ENCODE data around the gene ARHGEF7. TPM values are rescaled to one million over a fixed set of nuclear protein-coding genes. Genes with fewer than 3 reads are reported as not detected.

The ARHGEF7 gene
- total RNA-seq, 1 experiment from 2014 or later = 46.2 TPM

DNA sequence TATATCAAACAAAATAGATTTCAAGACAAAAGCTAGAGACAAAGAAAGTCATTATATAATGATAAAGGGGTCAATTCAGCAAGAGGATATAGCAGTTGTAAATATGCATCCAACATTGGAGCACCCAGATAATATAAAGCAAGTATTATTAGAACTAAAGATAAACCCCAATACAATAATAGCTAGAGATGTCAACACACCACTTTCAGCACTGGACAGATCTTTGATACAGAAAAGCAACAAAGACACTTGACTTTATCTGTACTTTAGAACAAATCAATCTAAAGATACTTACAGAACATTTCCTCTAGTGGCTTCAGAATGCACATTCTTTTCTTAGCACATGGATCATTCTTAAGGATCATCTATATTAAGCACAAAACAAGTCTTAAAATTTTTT is 146.2 kb downstream of the ARHGEF7 start:
- H3K36me3 ChIP-seq (ENCODE audit: control insufficient read depth in 1 of 2, insufficient read depth in 2 of 2, low read length in 2 of 2) = 0 out of 4 replicates have a peak, but pooled peaks cover 0 to 4% of the 10 kb centered on the region in 2 experiments
- H3K79me2 ChIP-seq (ENCODE audit: insufficient read depth, low read length) = peaks cover 11% of the 10 kb centered on the region; the same call in 1 of the 2 replicates
- H3K4me3 ChIP-seq (replicated peaks in 1 of 2; ENCODE audit: low read depth in 1 of 2, low read length in 2 of 2) = no peak overlapping the region
- ATAC-seq = no peak
- no peaks in the 10 kb centered on the region for H3K4me1 ChIP-seq (ENCODE audit: control insufficient read depth in 1 of 2, insufficient read depth in 2 of 2, low read length in 2 of 2)
- CTCF ChIA-PET = no interaction called here
- H3K27me3 ChIP-seq (ENCODE audit: insufficient read depth, low read length) = no peaks in the 10 kb centered on the region
- H3K9me3 ChIP-seq (ENCODE audit: control insufficient read depth in 1 of 2, insufficient read depth in 1 of 2, low read depth in 1 of 2, low read length in 2 of 2) = no peaks in the 10 kb centered on the region
- H3K4me2 ChIP-seq (ENCODE audit: low read length) = no peak overlapping the region
- TF ChIP-seq, protein P1, sequence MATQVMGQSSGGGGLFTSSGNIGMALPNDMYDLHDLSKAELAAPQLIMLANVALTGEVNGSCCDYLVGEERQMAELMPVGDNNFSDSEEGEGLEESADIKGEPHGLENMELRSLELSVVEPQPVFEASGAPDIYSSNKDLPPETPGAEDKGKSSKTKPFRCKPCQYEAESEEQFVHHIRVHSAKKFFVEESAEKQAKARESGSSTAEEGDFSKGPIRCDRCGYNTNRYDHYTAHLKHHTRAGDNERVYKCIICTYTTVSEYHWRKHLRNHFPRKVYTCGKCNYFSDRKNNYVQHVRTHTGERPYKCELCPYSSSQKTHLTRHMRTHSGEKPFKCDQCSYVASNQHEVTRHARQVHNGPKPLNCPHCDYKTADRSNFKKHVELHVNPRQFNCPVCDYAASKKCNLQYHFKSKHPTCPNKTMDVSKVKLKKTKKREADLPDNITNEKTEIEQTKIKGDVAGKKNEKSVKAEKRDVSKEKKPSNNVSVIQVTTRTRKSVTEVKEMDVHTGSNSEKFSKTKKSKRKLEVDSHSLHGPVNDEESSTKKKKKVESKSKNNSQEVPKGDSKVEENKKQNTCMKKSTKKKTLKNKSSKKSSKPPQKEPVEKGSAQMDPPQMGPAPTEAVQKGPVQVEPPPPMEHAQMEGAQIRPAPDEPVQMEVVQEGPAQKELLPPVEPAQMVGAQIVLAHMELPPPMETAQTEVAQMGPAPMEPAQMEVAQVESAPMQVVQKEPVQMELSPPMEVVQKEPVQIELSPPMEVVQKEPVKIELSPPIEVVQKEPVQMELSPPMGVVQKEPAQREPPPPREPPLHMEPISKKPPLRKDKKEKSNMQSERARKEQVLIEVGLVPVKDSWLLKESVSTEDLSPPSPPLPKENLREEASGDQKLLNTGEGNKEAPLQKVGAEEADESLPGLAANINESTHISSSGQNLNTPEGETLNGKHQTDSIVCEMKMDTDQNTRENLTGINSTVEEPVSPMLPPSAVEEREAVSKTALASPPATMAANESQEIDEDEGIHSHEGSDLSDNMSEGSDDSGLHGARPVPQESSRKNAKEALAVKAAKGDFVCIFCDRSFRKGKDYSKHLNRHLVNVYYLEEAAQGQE (IDR thresholded peaks at IDR 0.05; ENCODE audit: low read depth) = peak; percentile 29
- TF ChIP-seq, protein P2, sequence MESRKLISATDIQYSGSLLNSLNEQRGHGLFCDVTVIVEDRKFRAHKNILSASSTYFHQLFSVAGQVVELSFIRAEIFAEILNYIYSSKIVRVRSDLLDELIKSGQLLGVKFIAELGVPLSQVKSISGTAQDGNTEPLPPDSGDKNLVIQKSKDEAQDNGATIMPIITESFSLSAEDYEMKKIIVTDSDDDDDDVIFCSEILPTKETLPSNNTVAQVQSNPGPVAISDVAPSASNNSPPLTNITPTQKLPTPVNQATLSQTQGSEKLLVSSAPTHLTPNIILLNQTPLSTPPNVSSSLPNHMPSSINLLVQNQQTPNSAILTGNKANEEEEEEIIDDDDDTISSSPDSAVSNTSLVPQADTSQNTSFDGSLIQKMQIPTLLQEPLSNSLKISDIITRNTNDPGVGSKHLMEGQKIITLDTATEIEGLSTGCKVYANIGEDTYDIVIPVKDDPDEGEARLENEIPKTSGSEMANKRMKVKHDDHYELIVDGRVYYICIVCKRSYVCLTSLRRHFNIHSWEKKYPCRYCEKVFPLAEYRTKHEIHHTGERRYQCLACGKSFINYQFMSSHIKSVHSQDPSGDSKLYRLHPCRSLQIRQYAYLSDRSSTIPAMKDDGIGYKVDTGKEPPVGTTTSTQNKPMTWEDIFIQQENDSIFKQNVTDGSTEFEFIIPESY (IDR thresholded peaks at IDR 0.05; ENCODE audit: extremely low read depth, insufficient replicate concordance, low read length) = no peak
- no peak for TF ChIP-seq SIN3A (IDR thresholded peaks at IDR 0.05; ENCODE audit: low read depth)
- TF ChIP-seq SP1 (IDR thresholded peaks at IDR 0.05; ENCODE audit: low read depth) = no peak
- TF ChIP-seq ELF1 (IDR thresholded peaks at IDR 0.05; ENCODE audit: borderline replicate concordance, low read depth) = no peak
- TF ChIP-seq EZH2phosphoT487 (IDR thresholded peaks at IDR 0.05; ENCODE audit: borderline replicate concordance) = no peak
- no peaks in the 10 kb centered on the region for H3K9me2 ChIP-seq (ENCODE audit: insufficient read depth)
- H2AFZ ChIP-seq (ENCODE audit: low read depth, low read length, poor library complexity, severe bottlenecking) = no peak overlapping the region
- H3K27ac ChIP-seq (ENCODE audit: low read depth, low read length) = no peak overlapping the region
- intact Hi-C loops (cut with micrococcal nuclease) = no loop called here
- no TSS peak for BruUV-seq (replicated peaks)
- no peaks in the 10 kb centered on the region for H4K20me1 ChIP-seq (ENCODE audit: insufficient read depth)
- POLR2A ChIA-PET = no interaction called here
- RAD21 ChIA-PET (ENCODE audit: low non-redundant PET in 1 of 2, low total read pairs in 2 of 2, uncharacterized antibody in 2 of 2, unreplicated experiment in 2 of 2) = no interaction called here
- no peak overlapping the region for H3K9ac ChIP-seq (ENCODE audit: low read length)
- DNase-seq (ENCODE audit: low read depth, low spot score) = no peak
